SW480 (cell line): ENCODE measurements around the gene SAMHD1.
A peak's percentile ranks its signal among the peaks of the same experiment; 100 is the strongest.
"Not testable (repeated sequence)": the region's sequence is repeated elsewhere in the genome, so short reads cannot be mapped to it uniquely, and the experiment has no call there.

Source experiments
- DNase-seq: peaks from one replicate; pipeline ENCODE4 v3.0.0-alpha.2; 2016; ENCODE audit warnings: low spot score

The SAMHD1 gene

GRCh38 chr20:36951198-36951978 lies at the start of gene SAMHD1:
SAMHD1 (minus strand) TSS chr20:36951708; CDS start chr20:36951643, 65 bp downstream.
- DNase-seq = peak; percentile 100

GRCh38 chr20:37000171-37000570 lies 48.7 kb upstream of the SAMHD1 start:
- not testable (repeated sequence) for DNase-seq

- DNase-seq = no peak
Observed at GRCh38 chr20:36998652-36999051, 47.1 kb upstream of the SAMHD1 start.

GRCh38 chr20:36997121-36997520 lies 45.6 kb upstream of the SAMHD1 start:
- no peak for DNase-seq

- DNase-seq = not testable (repeated sequence)
Observed at GRCh38 chr20:36994221-36994620, 42.7 kb upstream of the SAMHD1 start.

- DNase-seq = no peak
Observed at GRCh38 chr20:36992802-36993334, 41.4 kb upstream of the SAMHD1 start.

GRCh38 chr20:36991703-36992102 lies 40.2 kb upstream of the SAMHD1 start:
- no peak for DNase-seq

GRCh38 chr20:36989797-36990196 lies 38.3 kb upstream of the SAMHD1 start:
- DNase-seq = no peak

GRCh38 chr20:36988494-36988966 lies 37.0 kb upstream of the SAMHD1 start:
- no peak for DNase-seq

- no peak for DNase-seq
Observed at GRCh38 chr20:36984257-36984638, 32.7 kb upstream of the SAMHD1 start.

- peak; percentile 52 for DNase-seq
Observed at GRCh38 chr20:36975099-36975818, 23.8 kb upstream of the SAMHD1 start.

GRCh38 chr20:36974660-36975059 lies 23.2 kb upstream of the SAMHD1 start:
- DNase-seq = no peak

GRCh38 chr20:36971103-36971502 lies 19.6 kb upstream of the SAMHD1 start:
- no peak for DNase-seq

- no peak for DNase-seq
Observed at GRCh38 chr20:36969478-36970186, 18.1 kb upstream of the SAMHD1 start.

GRCh38 chr20:36969051-36969450 lies 17.5 kb upstream of the SAMHD1 start:
- no peak for DNase-seq

- DNase-seq = no peak
Observed at GRCh38 chr20:36967636-36968035, 16.1 kb upstream of the SAMHD1 start.

- not testable (repeated sequence) for DNase-seq
Observed at GRCh38 chr20:36966965-36967364, 15.5 kb upstream of the SAMHD1 start.

GRCh38 chr20:36962354-36962941 lies 10.9 kb upstream of the SAMHD1 start:
- DNase-seq = not testable (repeated sequence)

GRCh38 chr20:36959242-36959641 lies 7.7 kb upstream of the SAMHD1 start:
- no peak for DNase-seq

GRCh38 chr20:36957875-36958667 lies 6.6 kb upstream of the SAMHD1 start:
- no peak for DNase-seq

- DNase-seq = no peak
Observed at GRCh38 chr20:36956674-36957073, 5.2 kb upstream of the SAMHD1 start.
